Colonic mucosa (tissue), 4 donors: ENCODE results near the gene GAS7. TPM values are rescaled to one million over a fixed set of nuclear protein-coding genes. Genes with fewer than 3 reads are reported as not detected.

ENCODE experiments used
- DNase-seq: peaks from one replicate; pipeline ENCODE4 v3.0.0-alpha.2; 2020
- H3K27ac ChIP-seq: fragments of 200-600 bp; one replicate; pipeline ENCODE4 v1.8.0; 2021
- H3K27me3 ChIP-seq: fragments of 200-600 bp; one replicate; pipeline ENCODE4 v1.8.0; 2021
- H3K36me3 ChIP-seq: fragments of 200-600 bp; one replicate; pipeline ENCODE4 v1.8.0; 2021
- H3K4me1 ChIP-seq: fragments of 200-600 bp; one replicate; pipeline ENCODE4 v1.8.0; 2021; ENCODE audit warnings: mild to moderate bottlenecking
- H3K4me3 ChIP-seq: fragments of 200-600 bp; one replicate; pipeline ENCODE4 v1.8.0; 2021
- H3K9ac ChIP-seq, 2 donors: one replicate each; pipeline ENCODE4 v1.7.0; 2013; ENCODE audit warnings: control low read depth in 2 of 2, low read depth in 2 of 2, low read length in 2 of 2
- H3K9me3 ChIP-seq: fragments of 200-600 bp; one replicate; pipeline ENCODE4 v1.8.0; 2021
- CTCF ChIP-seq: fragments of 200-600 bp; IDR thresholded peaks from one replicate; pipeline ENCODE4 v1.8.0; 2022; ENCODE audit warnings: antibody characterized with exemption, mild to moderate bottlenecking
- intact Hi-C: fragments of 100-400 bp; cut with DNase I; formaldehyde crosslinking; loops from one replicate; pipeline ENCODE4 v1.14.1; 2022
- total RNA-seq, 2 donors: library from RNA; stranded (reverse); fragmentation: NEBNext Ultra II Directional in 1 of 2; extraction: Animal tissue kit (Norgen Biotek cat#: 25700) in 1 of 2; gene quantifications; one replicate each; pipeline ENCODE4 v1.2.1, GENCODE V29; 2021
- donor health status: healthy.
- donor health status: DM: no; HTN: no; CAD: no.
- donor health status: DM: no; HTN: no; CAD: no.

GAS7 gene
- total RNA-seq, 2 donors from 2014 or later, result 4.7 to 17.0 TPM

DNA sequence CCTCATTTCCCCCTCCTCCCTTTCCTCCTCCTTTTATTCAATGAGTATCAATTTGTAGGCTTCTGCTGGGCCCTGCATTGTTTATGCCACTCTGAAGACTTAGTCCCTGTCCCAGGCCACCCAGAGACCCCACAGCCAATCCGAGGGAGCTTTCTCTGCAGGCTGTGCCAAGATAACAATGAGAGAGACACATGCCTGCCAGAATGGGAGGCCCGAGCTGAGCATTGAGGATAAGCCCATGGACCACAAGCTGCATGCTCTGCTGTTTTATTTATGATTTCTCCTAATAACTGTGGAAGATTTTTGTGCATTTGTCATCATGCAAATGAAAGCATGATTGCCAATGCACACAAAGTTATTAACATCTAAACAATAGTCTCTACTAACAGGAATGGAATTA is 296.3 kb downstream of the GAS7 start:
- no peaks in the 10 kb centered on the region for H3K4me1 ChIP-seq
- H3K27ac ChIP-seq, result no peak overlapping the region
- intact Hi-C loops, result no loop called here
- no peaks in the 10 kb centered on the region for H3K9me3 ChIP-seq
- no peaks in the 10 kb centered on the region for H3K27me3 ChIP-seq
- no peak overlapping the region for H3K9ac ChIP-seq
- no peaks in the 10 kb centered on the region for H3K36me3 ChIP-seq
- no peak overlapping the region for H3K4me3 ChIP-seq
- DNase-seq, result no peak
- TF ChIP-seq CTCF, result no peak

- H3K27ac ChIP-seq, result no peak overlapping the region
- no peaks in the 10 kb centered on the region for H3K9me3 ChIP-seq
- no peak overlapping the region for H3K4me3 ChIP-seq
- DNase-seq, result no peak
- TF ChIP-seq CTCF, result no peak
- no peaks in the 10 kb centered on the region for H3K36me3 ChIP-seq
- H3K9ac ChIP-seq, result no peak overlapping the region
- no peaks in the 10 kb centered on the region for H3K4me1 ChIP-seq
- intact Hi-C loops, result no loop called here
- no peaks in the 10 kb centered on the region for H3K27me3 ChIP-seq
Observed at GRCh38 chr17:9900784-9901183, 297.6 kb downstream of the GAS7 start.

DNA sequence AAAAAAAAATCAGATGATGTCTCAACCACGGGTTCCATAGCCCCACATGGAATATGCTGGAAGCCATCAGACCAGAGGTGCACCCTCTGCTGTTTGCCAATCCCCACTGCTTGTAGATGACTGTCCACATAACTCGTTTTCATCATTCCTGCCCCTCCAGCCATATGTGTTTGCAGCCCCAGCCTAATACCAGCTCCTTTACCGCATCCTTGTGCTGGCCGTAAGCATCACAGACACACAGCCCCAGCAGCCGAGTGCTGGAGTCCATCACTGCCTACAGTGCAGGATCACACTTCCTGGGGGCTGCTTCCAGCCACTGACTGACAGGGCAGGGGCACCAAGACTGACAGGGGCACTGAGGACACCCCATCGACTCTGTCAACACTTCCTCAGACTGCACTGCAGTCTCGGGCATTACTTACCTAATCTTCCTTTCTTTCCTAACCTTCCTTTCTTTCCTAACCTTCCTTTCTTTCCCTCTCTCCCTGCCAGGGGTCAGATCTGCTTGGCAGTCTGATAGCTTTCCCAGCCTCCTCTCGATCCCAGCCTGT is 298.3 kb downstream of the GAS7 start:
- no peak overlapping the region for H3K27ac ChIP-seq
- DNase-seq, result no peak

GRCh38 chr17:9899280-9900043 is 298.9 kb downstream of the GAS7 start:
- intact Hi-C loops, result no loop called here

More for the DNA sequence above, 298.3 kb downstream of the GAS7 start:
- H3K4me1 ChIP-seq, result no peaks in the 10 kb centered on the region
- no peaks in the 10 kb centered on the region for H3K9me3 ChIP-seq
- H3K4me3 ChIP-seq, result no peak overlapping the region
- peak overlapping the region in 1 of 2 donors; percentile 24 for H3K9ac ChIP-seq
- TF ChIP-seq CTCF, result no peak
- no peaks in the 10 kb centered on the region for H3K27me3 ChIP-seq
- intact Hi-C loops, result no loop called here
- no peaks in the 10 kb centered on the region for H3K36me3 ChIP-seq

DNA sequence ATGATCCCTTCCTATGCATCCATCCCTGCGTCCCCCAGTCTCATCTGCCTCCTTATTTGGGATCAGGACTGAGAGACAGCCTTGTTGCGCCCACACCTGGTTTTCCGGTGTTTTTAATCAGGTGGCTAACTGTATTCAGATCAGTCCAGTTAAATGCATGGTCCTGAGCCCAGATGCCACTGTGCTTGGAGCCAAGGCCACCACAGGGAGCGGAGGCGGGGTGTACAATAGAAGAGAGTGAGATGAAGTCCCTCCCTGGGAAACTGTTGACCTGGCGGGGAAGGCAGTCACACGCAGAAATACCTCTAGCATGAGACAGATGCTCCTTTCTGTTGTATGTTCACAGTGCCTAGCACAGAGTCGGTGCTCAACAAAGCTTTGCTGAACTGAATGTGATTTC is 299.6 kb downstream of the GAS7 start:
- Histone ChIP-seq H3K9me3 (no peaks in the 10 kb centered on the region), H3K36me3 (no peaks in the 10 kb centered on the region), H3K27me3 (no peaks in the 10 kb centered on the region), H3K27ac (no peak overlapping the region), H3K4me3 (no peak overlapping the region), H3K4me1 (no peaks in the 10 kb centered on the region), H3K9ac (no peak overlapping the region)
- intact Hi-C loops, result no loop called here
- no peak for DNase-seq
- TF ChIP-seq CTCF, result no peak

More at GRCh38 chr17:9899280-9900043, 298.9 kb downstream of the GAS7 start:
- H3K27ac ChIP-seq, result no peak overlapping the region
- TF ChIP-seq CTCF, result no peak
- H3K4me3 ChIP-seq, result no peak overlapping the region
- H3K36me3 ChIP-seq, result no peaks in the 10 kb centered on the region
- no peaks in the 10 kb centered on the region for H3K27me3 ChIP-seq
- DNase-seq, result no peak
- H3K4me1 ChIP-seq, result no peaks in the 10 kb centered on the region
- no peak overlapping the region for H3K9ac ChIP-seq
- no peaks in the 10 kb centered on the region for H3K9me3 ChIP-seq
